Activated CD4-positive, alpha-beta T cell treated with anti-CD3 and anti-CD28 coated beads, Interleukin-2, amount 50 U/mL, for 16 hours (primary cell): ENCODE results near the gene HEPACAM.

ENCODE experiments used
- DNase-seq: peaks from one replicate; pipeline ENCODE4 v3.0.0-alpha.2; 2020

HEPACAM gene

DNA sequence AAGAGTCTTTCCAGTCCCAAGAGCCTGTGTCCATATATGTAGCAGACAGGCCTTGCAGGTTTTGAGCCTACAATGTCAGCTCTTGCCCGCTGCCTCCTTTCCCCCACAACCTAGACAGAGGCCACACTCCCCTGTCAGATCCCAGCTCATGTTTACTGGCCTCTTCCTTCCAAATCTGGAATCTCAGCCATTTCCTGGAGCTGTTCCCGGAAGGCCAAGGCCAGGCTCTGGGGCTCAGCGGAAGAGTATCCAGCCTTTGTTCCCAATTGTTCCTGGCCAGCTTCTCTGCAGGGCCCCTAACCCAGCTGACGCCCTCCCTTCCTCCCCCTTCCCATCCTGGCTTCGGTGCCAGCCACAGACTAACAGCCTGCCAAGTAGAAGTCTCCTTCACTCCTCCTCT is 37.1 kb downstream of the HEPACAM start:
- DNase-seq, result no peak

DNA sequence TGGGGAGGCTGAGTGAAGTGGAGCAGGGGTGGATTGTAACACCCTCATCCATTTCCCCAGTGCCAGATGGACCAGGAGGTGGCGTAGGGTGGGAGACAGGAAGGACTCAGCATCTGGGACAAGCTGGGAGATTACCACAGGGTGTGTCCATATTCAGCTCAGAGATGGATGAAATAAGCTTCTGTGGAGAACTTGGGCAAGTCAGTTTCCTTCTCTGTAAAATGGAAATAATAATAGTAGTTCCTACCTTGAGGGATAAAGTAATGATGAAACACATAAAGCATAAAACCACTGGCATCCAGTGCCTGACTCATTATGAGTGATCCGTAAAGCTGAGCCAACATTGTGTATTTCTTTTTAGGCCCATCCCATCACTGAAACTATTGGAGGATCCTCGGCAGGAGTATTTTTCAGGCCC is 37.6 kb downstream of the HEPACAM start:
- no peak for DNase-seq

DNA sequence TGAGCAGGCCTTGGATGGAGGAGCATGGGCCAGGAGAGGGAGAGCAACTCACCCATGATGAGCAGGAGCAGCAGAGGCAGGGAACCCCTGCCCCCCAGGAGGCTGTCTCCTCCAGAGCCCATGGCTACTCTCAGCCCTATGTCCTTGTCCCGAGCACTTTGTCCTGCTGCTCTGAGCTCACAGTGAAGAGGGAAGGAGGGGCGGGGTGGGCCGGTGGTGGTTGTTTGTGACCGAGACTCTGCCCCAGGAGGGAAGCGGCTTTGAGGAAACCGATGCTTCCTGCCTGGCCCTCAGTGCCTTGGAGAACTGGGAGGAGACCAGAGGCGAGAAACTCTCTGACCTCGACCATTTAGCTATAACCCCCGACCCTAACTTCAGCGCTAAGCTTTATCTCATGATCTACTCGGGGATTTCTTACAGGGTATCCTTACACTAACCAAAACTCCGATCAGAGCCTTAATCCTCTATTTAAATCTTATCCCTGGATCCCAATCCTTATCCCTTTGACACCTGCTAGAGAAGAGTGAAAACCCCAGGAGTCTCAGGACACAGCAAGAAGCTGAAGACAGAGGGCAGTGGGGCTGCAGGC is 38.1 kb downstream of the HEPACAM start, which contains the start of gene ROBO4:
ROBO4 (minus strand) TSS at position 192 of the 589 bp plus-strand sequence; CDS start at position 122, 70 bp downstream.
- no peak for DNase-seq

DNA sequence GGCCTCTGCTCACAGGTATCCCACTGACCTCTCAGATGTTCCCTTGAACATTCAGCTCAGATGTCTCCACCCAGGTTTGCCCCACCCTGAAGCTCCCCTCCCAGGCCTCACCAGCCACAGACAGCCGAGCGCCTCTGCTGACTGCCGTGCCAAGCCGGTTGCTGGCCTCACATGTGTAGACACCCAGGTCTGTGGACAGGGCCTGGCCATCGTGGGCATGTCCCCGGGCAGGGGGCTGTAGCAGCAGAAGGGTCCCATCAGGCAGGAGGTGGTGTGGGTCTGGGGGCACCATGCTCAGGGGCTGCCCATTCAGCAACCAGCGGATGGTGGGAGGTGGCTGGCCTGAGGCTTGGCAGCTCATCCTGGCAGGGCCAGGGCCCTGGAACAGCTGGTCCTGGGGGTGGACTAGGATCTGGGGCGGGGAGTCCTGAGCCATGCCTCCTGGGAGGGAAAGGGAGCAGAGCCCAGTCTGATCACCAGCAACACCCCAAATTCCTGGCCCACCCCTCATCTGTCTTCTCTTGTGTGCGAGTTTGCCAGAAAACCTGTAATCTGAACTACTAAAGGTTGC is 38.9 kb downstream of the HEPACAM start:
- no peak for DNase-seq

DNA sequence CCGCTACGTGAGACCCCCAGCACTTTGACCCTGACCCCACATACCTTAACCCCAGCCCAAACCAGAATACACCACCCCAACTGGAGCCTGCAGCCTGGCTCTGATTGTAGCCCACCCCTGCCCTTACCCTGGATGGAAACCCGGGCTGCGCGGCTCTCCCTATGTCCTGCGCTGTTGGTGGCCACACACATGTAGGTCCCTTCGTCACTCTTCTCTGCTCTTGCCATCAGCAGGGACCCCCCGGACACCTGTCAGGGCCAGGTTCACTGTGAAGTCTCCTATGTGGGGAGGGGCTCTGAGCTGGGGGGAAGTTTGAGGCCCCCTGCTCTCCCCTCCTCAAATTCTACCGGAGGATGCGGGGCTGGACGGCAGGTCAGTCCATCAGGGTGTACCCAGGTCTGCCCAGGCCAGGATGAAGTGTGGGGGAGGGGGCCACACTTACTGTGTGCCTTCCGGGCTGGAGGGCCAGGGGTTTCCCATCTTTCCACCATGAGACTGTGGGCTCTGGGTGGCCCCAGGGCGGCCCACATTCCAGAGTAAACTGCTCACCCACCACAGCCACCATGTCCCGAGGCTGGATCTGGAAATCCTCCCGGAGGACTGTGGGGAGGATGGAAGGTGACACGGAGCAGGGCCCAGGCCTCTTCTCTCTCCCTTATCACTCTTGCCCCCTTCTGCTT is 39.6 kb downstream of the HEPACAM start:
- no peak for DNase-seq

DNA sequence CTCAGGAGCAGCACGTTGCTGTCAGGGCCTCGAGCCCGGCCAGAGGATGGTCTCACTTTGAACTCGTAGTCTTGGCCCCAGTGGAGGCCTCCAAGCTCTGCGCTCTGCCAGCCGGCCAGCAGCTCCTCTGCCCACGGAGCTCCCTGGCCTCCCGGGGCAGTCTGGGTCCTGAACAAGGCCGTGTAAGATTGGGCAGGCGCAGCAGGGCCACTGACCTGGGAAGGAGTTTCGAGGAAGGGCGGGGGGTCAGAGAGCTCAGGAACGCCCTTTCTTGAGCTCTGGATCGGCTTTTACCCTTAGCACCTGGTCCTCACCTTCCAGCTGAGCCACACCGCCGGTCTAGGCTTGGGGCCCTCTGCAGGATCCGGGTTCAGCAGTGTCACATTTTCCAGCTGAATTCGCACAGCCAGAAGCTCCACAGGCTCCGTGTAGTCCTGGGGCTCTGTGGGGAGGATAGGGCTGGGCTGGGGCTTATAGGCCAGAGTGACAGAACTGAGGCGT is 40.3 kb downstream of the HEPACAM start:
- DNase-seq, result no peak

DNA sequence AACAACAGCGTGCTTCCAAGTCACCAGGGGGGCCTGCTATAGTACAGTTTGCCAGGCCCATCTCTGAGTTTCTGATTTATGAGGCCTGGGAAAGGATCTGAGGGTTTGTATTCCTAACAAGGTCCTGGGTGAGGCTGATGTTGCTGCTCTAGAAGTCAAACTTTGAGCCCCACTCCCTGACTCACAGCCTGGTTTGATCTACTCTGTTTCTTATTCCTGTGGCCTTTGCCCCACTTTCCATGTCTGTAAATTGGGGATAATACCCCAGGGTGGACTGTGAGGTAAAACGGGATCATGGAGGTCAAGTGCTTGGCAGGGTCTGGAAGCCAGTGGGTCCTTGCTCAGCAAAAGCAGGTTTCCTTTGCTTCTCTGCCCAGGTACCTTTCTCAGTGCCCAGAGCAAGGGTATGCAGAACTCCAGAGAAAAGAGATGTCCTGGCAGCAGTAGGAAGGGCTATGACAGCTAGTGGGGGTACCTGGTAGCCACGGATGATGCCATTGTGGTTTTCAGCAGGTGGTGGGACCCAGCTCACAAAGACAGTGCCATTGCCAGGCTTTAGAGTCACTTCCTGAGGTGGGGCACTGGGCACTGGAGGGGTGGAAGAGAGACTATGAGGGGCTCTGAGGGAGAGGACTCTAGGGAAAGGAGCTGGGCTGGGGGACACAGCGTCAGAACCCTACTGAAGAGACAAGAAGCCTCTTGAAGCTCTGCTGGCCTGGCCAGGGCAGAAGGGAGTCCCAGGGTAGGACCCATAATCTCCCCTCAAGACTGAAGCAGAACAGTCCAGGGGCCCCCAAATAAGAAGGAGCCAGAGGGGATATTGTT is 41.0 kb downstream of the HEPACAM start:
- DNase-seq, result no peak

DNA sequence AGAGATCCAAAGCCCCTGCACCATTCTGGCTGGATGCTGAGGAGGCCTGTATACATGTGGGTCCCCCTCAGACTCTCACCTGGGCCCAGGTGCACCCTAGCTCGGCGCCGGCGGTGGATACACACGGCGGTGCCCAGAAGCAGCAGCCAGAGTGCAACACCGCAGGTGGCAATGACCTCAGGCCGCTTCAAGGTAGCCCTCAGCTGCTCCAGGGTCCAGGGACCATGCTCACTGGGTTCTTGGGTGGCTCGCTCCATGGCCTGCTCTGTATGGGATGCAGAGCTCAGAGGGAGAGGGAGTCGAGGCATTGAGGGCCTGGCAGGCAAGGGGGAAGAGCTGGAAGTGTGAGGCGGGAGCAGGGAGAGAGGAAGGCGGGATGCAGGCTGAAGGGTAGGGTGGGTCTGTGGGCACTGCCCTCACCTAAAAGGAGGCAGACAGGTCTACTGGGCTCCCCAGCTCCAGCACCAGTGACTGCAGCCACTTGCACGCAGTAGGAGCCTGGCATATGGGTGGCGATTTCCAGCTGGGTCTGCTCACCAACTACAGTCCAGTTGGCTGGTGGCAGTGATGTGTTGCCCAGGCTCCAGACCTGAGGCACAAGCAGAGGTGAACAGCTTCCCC is 42.0 kb downstream of the HEPACAM start:
- no peak for DNase-seq

DNA sequence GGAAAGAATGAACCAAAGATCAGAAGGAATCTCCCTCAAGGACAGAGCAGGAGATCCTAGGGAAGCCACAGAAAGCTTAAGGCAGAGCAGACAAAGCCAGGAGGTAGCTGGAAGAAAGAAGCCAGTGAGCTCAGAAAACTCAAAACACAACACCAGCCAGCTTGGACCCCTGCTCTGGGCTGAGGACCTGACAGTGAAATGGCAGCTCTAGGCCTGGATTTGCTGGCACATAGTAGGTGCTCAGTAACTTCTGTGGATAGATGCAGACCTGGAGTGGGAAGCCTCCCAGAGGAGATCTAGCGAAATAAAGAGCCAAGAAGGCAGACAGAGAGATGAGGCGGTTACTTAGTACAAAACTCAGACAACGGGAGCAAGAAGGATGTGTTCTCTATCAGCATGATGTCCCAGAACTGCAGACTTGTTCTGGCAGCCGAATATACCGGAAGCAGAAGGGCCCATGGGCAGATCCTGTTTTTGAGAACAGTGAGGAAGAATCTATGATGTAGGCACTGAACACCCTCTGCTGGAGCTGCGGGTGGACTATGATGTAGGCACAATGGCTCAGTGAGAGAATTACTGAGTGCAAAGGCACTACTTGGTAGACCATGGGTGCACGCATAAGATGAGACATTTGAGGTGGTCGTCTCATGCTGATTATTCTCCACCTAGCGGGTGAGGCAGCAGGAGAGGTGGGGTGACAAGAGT is 42.9 kb downstream of the HEPACAM start:
- DNase-seq, result no peak

DNA sequence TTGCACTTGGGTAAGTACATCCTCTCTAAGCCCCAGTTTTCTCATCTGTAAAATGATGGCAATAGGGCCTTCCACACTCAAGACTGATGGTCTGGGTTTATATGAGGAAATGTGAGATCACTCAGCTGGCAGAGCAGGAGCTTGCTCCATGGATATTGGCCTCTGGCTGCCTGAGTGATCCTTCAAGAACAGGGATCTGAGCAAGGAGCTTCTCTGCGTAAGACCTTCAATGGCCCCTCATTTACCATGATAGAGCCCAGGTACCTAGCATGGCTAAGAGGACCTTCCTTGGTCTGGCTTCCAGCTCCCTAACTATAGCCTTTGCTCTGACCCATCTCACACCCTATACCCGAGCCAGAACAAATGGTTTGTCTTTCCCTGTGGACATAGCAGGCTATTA is 43.7 kb downstream of the HEPACAM start:
- DNase-seq, result no peak

DNA sequence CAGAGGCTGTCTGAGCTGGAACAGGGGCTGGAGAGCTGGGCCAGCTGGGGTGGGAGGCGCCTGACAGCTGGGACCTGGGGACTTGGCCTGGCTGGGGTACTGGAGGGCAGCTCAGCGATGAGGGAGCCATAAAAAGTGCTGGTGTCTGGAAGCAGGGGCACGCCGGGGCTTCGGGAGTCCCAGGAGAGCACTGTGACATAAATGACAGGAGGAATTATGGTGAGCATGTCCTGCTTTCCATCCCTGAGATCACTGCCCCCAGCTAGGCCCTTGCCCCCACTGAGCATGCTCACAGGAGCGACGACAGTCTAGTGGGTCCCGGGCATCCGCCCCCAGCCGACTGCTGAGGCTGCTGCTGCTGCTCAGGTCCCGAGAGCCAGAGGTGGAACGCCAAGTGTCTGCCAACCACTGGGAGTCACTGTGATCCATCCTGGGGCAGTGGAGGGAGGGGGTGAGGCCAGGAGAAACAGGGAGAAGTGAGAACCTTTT is 44.4 kb downstream of the HEPACAM start:
- no peak for DNase-seq

DNA sequence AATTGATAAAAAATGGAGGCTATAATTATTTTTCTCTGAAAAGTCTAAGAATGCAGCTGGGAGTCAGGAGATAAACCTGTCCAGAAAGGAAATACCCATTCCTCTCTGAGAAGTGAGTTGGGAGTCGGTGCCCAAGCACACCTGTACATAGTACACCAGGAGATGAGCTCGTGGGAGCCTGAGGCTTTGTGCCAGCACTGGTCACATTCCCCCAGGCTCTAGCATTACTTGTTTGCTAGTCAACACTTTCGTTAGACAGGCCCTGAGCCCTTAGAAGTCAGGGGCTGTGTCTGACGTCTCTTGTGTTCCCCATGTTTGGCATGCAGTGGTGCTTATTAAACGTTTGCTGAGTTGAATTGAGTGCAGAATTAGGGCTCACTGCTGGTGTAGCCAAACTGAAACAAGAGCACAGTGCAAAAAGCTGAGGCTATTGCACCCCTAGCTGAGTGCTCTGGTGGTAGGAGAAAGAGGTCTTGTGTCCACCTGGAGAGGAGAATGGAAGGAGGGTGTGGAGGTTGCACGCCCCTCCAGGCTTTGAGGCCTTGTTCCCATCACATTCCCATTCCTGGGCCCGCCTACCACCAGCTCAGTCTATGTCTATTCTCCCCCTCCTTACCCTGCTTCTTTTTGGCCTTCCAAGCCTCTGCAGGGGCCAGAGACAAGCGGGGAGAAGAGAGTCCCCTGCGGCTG is 45.0 kb downstream of the HEPACAM start:
- DNase-seq, result no peak

DNA sequence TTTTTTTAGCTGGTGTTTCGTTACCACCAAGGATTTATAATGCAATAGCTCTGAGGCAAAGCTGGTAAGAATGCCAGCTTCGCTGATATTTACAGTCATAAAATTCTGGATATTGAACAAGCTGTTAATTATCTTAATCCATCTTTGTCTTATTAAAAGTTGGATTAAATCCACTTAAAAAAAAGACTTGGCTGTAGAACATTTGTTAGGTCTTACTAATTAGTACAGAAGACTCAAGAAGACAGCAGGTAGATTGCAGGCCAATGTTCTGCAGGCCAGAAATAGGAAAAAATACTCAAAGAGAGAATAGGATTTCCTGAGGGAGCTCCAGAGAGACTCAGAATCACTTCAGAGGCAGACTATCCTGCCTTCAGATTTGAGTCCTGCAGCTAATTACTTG is 45.7 kb downstream of the HEPACAM start:
- no peak for DNase-seq

DNA sequence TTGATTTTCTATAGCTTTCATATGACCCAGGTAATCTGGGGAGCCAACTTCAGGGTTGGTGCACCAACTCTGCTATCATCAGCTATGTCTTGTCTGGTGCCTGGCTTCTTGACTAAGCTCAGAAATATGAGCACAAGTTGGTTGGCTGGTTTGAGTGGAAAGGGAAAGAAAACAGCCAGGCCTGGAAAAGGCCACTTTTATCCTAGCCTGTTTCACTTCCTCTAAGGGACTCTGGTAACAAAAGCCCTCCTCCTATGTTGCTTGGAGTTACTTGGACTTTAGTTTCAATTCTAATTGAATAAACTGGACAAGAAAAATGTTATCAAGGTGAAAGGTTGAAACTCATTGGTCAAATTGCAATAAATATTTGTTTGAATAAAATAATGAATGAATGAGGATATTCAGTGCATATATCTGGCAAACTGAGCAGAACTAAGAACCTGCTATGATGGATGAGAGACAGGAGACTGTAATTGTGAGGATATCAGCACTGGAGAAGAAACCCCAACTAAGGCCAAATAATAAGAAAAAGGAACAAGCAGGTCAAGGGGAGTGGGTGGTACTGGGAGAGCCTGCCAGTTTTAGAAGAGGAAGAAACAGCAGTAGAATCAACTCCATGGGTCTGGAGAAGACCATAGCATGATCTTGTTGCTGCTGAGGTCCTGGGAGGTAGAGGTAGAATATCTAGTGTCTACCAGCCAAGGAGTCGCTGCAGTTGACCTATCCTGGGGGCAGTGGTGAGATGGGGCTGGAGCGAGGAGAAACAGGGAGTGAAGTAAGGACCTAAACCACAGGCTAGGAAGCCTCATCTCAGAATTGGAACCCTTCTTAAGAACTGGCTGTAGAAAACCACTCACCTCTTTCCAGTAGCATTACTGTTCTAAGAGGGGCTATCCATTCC is 46.4 kb downstream of the HEPACAM start:
- DNase-seq, result no peak

DNA sequence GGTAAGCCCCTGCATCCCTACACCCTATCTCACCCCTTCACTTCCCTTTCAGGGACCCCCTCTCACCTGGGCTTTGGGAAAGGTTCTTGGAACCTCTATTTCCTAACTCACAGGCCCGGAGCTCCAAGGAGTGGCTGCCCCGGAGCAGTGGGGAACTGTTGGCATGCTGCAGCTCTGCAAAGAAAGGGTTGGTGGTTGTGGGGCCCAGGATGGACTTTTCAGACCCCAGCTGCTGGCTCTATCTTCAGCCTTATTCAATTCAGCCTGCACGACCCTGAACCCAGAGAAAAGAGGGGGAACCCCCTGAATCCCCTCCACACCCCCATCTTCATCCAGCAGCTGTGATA is 48.2 kb downstream of the HEPACAM start:
- no peak for DNase-seq

DNA sequence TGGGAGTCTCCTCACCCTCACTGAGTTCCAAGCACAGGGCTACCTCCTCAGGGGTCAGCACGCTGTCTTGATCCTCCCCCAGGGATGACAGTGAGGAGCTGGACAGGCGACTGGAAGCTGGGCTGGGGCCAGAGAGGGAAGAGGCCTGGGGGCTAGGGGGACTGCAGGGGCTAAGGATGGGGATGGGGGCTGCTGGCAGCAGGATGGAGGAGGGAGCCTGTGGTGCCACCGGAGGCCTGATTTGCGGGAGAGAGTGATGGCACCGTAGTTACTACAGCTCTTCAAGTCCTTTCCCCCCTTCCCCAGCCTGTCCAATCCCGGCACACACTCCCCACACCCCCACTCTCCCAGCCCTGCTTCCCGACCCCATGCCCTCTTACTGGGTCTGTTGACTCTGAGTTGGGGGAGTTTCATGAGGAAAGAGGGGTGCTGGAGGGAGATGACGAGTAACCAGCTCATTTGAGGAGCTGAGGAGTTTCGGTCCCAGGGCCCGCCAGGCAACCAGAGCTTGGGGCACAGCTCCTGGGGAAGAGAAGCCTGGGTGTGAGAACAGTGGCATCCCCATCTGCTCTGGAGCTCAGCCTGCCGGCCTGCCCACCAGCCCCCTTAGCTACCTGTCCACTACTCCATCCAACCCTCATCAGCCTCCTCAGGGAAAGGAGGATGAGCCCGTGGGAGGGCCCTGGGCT is 48.7 kb downstream of the HEPACAM start:
- no peak for DNase-seq

DNA sequence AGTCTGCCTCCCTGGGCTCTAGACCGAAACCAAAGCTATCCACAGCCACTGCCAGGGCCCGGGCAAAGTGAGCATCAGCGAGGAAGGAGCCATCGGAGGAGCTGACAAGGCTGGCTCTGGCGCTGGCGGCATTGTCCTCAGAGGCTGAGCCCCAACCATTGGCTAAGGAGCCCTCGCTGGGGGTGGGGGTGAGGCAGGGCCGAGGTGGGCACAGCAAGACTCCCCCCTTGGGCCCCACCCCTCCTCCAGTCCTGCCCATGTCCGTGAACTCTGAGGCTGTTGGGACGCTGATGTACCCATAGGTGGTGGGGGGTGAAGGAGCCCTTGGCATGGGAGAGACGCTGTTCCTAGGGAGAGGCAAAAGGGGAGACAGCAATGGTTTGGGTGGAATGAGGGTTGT is 49.4 kb downstream of the HEPACAM start:
- DNase-seq, result no peak

DNA sequence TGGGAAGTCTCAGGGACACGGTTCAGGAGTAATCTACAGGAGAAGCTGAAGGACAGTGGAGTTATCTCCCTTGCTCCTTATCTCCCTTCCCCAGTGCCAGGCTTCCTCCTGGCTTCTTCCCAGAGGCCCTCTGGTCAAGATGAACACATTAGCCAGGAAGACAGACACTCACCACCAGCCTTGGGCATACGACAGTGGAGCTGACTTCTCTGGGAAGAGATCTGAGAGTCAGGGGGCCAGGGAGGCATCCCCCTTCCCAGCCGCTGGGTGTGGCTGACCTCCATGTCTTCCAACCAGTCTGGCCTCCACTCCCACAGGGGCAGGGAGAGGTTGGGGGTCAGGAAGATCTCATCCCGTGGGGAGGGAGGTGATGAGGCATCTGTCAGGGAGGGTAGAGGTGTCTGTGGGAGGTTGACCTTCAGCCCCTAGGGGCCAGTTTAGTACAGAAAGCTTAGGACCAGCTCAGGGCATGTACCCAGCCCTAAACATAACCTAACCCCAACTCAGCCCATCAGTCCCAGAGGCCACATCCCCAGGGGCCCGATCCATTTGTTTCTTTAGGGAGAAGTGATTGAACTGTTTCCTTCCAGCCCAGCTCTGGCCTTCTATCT is 50.9 kb downstream of the HEPACAM start:
- DNase-seq, result no peak

DNA sequence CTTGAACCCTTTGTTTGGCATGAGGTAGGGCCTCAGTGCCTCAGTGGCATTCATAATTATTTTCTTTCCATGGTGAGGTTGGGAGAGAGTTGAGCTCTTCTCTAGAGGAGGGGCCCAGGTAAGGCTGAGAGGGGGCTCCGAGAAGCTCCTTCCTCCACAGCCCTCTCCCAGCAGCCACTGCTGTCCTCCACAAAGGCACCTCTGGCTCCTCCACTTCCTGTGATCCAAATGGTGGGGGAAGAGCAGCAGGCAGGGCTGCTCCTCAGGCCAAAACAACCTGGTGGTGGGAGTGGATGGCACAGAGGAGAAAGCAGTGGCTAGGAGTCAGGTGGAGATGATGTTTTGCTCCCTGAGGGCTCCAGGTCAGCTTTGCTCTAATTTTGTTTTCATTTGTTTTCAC is 51.5 kb downstream of the HEPACAM start:
- no peak for DNase-seq
